Anterior cingulate cortex (tissue), 58 donors: ENCODE data around the gene GNPNAT1.
A peak's percentile ranks its signal among the peaks of the same experiment; 100 is the strongest.

ENCODE experiments used
- DNase-seq, 58 donors: peaks; one replicate each; lab custom pipeline; 2025; lab: John Stamatoyannopoulos, UW

Gene GNPNAT1

GRCh38 chr14:52791223-52792096, at the start of gene GNPNAT1:
GNPNAT1 (minus strand) TSS chr14:52791607; CDS start chr14:52784650, 6,957 bp downstream.
- DNase-seq, result peak; percentile 37 to 97 (median 76)

GRCh38 chr14:52840877-52841276, 49.5 kb upstream of the GNPNAT1 start:
- peak in 9 of 58 donors; percentile 2 to 56 (median 14) for DNase-seq

- DNase-seq, result no peak
Measured at GRCh38 chr14:52837451-52837850, 46.0 kb upstream of the GNPNAT1 start.

GRCh38 chr14:52836063-52836462, 44.7 kb upstream of the GNPNAT1 start:
- no peak for DNase-seq

- DNase-seq, result peak in 7 of 58 donors; percentile 3 to 53 (median 6)
Measured at GRCh38 chr14:52835122-52835903, 43.9 kb upstream of the GNPNAT1 start.

- DNase-seq, result no peak
Measured at GRCh38 chr14:52834440-52834842, 43.0 kb upstream of the GNPNAT1 start.

- DNase-seq, result no peak
Measured at GRCh38 chr14:52833891-52834290, 42.5 kb upstream of the GNPNAT1 start.

GRCh38 chr14:52829527-52830185, 38.2 kb upstream of the GNPNAT1 start:
- no peak for DNase-seq

GRCh38 chr14:52827426-52827825, 36.0 kb upstream of the GNPNAT1 start:
- no peak for DNase-seq

GRCh38 chr14:52825085-52825484, 33.7 kb upstream of the GNPNAT1 start:
- DNase-seq, result no peak

- no peak for DNase-seq
Measured at GRCh38 chr14:52824462-52824861, 33.1 kb upstream of the GNPNAT1 start.

GRCh38 chr14:52821805-52822250, 30.4 kb upstream of the GNPNAT1 start:
- DNase-seq, result no peak

GRCh38 chr14:52808101-52808500, 16.7 kb upstream of the GNPNAT1 start:
- no peak for DNase-seq

- no peak for DNase-seq
Measured at GRCh38 chr14:52806115-52806514, 14.7 kb upstream of the GNPNAT1 start.

- no peak for DNase-seq
Measured at GRCh38 chr14:52802597-52802996, 11.2 kb upstream of the GNPNAT1 start.

- DNase-seq, result peak in 1 of 58 donors; percentile 7
Measured at GRCh38 chr14:52801014-52801712, 9.8 kb upstream of the GNPNAT1 start.

- no peak for DNase-seq
Measured at GRCh38 chr14:52798826-52799225, 7.4 kb upstream of the GNPNAT1 start.

GRCh38 chr14:52797653-52798052, 6.2 kb upstream of the GNPNAT1 start:
- no peak for DNase-seq

- DNase-seq, result no peak
Measured at GRCh38 chr14:52793061-52793460, 1.7 kb upstream of the GNPNAT1 start.

- peak in 2 of 58 donors; percentile 11 to 42 for DNase-seq
Measured at GRCh38 chr14:52792097-52792415, 649 bp upstream of the GNPNAT1 start.
